MM.1S (cell line): Measurements from ENCODE around the gene NFATC4.

Source experiments
- DNase-seq: peaks from one replicate; pipeline ENCODE4 v3.0.0-alpha.2; 2015
- H2AFZ ChIP-seq: fragments of 300-600 bp; sonication (generic); 2 replicates; pipeline ENCODE4 v1.6.0; 2016; ENCODE audit warnings: antibody characterized with exemption, low read length
- H3F3A ChIP-seq: fragments of 300-600 bp; sonication (generic); 2 replicates; pipeline ENCODE4 v1.6.1; 2016; ENCODE audit warnings: mild to moderate bottlenecking, antibody characterized with exemption, low read length, moderate library complexity, mixed read lengths; ENCODE audit not compliant: insufficient read depth
- H3K27ac ChIP-seq: fragments of 300-600 bp; sonication (generic); 2 replicates; pipeline ENCODE4 v1.5.1; 2016; ENCODE audit warnings: mild to moderate bottlenecking, low read length
- H3K27me3 ChIP-seq: fragments of 300-600 bp; sonication (generic); replicated peaks from 2 replicates; pipeline ENCODE4 v1.6.0; 2016; ENCODE audit warnings: low read length; ENCODE audit not compliant: insufficient read depth
- H3K36me3 ChIP-seq: fragments of 300-600 bp; sonication (generic); replicated peaks from 2 replicates; pipeline ENCODE4 v1.6.1; 2016; ENCODE audit warnings: mild to moderate bottlenecking, low read length, mixed read lengths; ENCODE audit not compliant: insufficient read depth
- H3K4me1 ChIP-seq: fragments of 300-600 bp; sonication (generic); 2 replicates; pipeline ENCODE4 v1.6.1; 2016; ENCODE audit warnings: low read length, mixed read lengths
- H3K4me2 ChIP-seq: fragments of 300-600 bp; sonication (generic); 2 replicates; pipeline ENCODE4 v1.6.0; 2016; ENCODE audit warnings: low read depth, low read length
- H3K4me3 ChIP-seq: fragments of 300-600 bp; sonication (generic); 2 replicates; pipeline ENCODE4 v1.5.1; 2016; ENCODE audit warnings: low read length, mixed read lengths
- H3K79me2 ChIP-seq: fragments of 300-600 bp; sonication (generic); 2 replicates; pipeline ENCODE4 v1.6.1; 2016; ENCODE audit warnings: mixed run types, low read length, mixed read lengths
- H3K9ac ChIP-seq: fragments of 300-600 bp; sonication (generic); 2 replicates; pipeline ENCODE4 v1.6.1; 2016; ENCODE audit warnings: low read length, mixed read lengths
- H3K9me2 ChIP-seq: fragments of 300-600 bp; sonication (generic); replicated peaks from 2 replicates; pipeline ENCODE4 v1.6.1; 2016; ENCODE audit warnings: mild to moderate bottlenecking, low read length, mixed read lengths; ENCODE audit not compliant: insufficient read depth
- H3K9me3 ChIP-seq: fragments of 300-600 bp; sonication (generic); replicated peaks from 2 replicates; pipeline ENCODE4 v1.6.1; 2016; ENCODE audit warnings: mild to moderate bottlenecking, low read length, mixed read lengths; ENCODE audit not compliant: insufficient read depth
- H4K20me1 ChIP-seq: fragments of 300-600 bp; sonication (generic); 2 replicates; pipeline ENCODE4 v1.6.1; 2016; ENCODE audit warnings: mild to moderate bottlenecking, low read length, moderate library complexity, mixed read lengths; ENCODE audit not compliant: insufficient read depth
- CTCF ChIP-seq: fragments of 300-600 bp; sonication (generic); IDR thresholded peaks from 2 replicates; pipeline ENCODE4 v1.5.1; 2016; ENCODE audit warnings: antibody characterized with exemption, low read length, mixed read lengths
- EZH2 ChIP-seq: fragments of 300-600 bp; sonication (generic); optimal IDR thresholded peaks from 2 replicates; pipeline ENCODE3; 2017; ENCODE audit warnings: low read depth, mild to moderate bottlenecking, antibody characterized with exemption, low read length, mixed read lengths
- EZH2phosphoT487 ChIP-seq: fragments of 300-600 bp; sonication (generic); IDR thresholded peaks from 2 replicates; pipeline ENCODE4 v1.6.1; 2018; ENCODE audit warnings: antibody characterized with exemption, low read length

Gene NFATC4

GRCh38 chr14:24397639-24398292, 29.8 kb downstream of the NFATC4 start:
- Histone ChIP-seq H3K4me1 (no peaks in the 10 kb centered on the region), H3K27me3 (no peaks in the 10 kb centered on the region), H3K9me3 (no peaks in the 10 kb centered on the region), H3K4me2 (no peak overlapping the region), H4K20me1 (no peaks in the 10 kb centered on the region), H3K36me3 (no peaks in the 10 kb centered on the region), H3K27ac (no peak overlapping the region), H3F3A (no peaks in the 10 kb centered on the region), H2AFZ (no peak overlapping the region), H3K79me2 (no peaks in the 10 kb centered on the region), H3K9me2 (no peaks in the 10 kb centered on the region), H3K4me3 (no peak overlapping the region), H3K9ac (no peak overlapping the region)
- DNase-seq = no peak
- no peak for TF ChIP-seq CTCF
- no peak for TF ChIP-seq EZH2phosphoT487
- TF ChIP-seq EZH2 = no peak

GRCh38 chr14:24398293-24398652, 30.3 kb downstream of the NFATC4 start:
- H4K20me1 ChIP-seq = no peaks in the 10 kb centered on the region
- no peak overlapping the region for H3K27ac ChIP-seq
- no peak for TF ChIP-seq EZH2
- TF ChIP-seq EZH2phosphoT487 = no peak
- TF ChIP-seq CTCF = no peak
- no peaks in the 10 kb centered on the region for H3K4me1 ChIP-seq
- no peaks in the 10 kb centered on the region for H3F3A ChIP-seq
- H3K36me3 ChIP-seq = no peaks in the 10 kb centered on the region
- no peak overlapping the region for H3K4me2 ChIP-seq
- H3K9ac ChIP-seq = no peak overlapping the region
- no peaks in the 10 kb centered on the region for H3K79me2 ChIP-seq
- H3K27me3 ChIP-seq = no peaks in the 10 kb centered on the region
- no peak overlapping the region for H2AFZ ChIP-seq
- H3K4me3 ChIP-seq = no peak overlapping the region
- H3K9me2 ChIP-seq = no peaks in the 10 kb centered on the region
- DNase-seq = no peak
- no peaks in the 10 kb centered on the region for H3K9me3 ChIP-seq

- no peaks in the 10 kb centered on the region for H3K27me3 ChIP-seq
- H3K4me1 ChIP-seq = no peaks in the 10 kb centered on the region
- H3K79me2 ChIP-seq = no peaks in the 10 kb centered on the region
- no peaks in the 10 kb centered on the region for H4K20me1 ChIP-seq
- no peaks in the 10 kb centered on the region for H3K36me3 ChIP-seq
- no peak within 1 kb of the TSS for H3K27ac ChIP-seq
- H3F3A ChIP-seq = no peaks in the 10 kb centered on the region
- H3K9me2 ChIP-seq = no peaks in the 10 kb centered on the region
- no peak for DNase-seq
- H2AFZ ChIP-seq = no peak within 1 kb of the TSS
- no peak within 1 kb of the TSS for H3K4me3 ChIP-seq
- H3K4me2 ChIP-seq = no peak within 1 kb of the TSS
- no peak within 1 kb of the TSS for H3K9ac ChIP-seq
- TF ChIP-seq EZH2phosphoT487 (no peak), EZH2 (no peak), CTCF (no peak)
- no peaks in the 10 kb centered on the region for H3K9me3 ChIP-seq
These were observed 30.9 kb downstream of the NFATC4 start, which contains the start of gene NYNRIN for GRCh38 chr14:24398653-24399446. NYNRIN (plus strand) TSS chr14:24399003; CDS start chr14:24399247, 244 bp downstream.
